DOHH2 (cell line): ENCODE data around the gene CCDC85C.

Experiments used
- H3F3A ChIP-seq: fragments of 200-600 bp; sonication (generic), shearing (Covaris generic); 2 replicates; pipeline ENCODE4 v1.6.0; 2016; ENCODE audit warnings: antibody characterized with exemption, mild to moderate bottlenecking; ENCODE audit not compliant: control insufficient read depth, insufficient read depth
- H3K27ac ChIP-seq: fragments of 200-600 bp; sonication (generic); 2 replicates; pipeline ENCODE4 v1.5.1; 2014; ENCODE audit warnings: low read depth, mild to moderate bottlenecking, low read length, moderate library complexity
- H3K27me3 ChIP-seq: fragments of 200-600 bp; sonication (generic); 2 replicates; pipeline ENCODE4 v1.6.1; 2014; ENCODE audit warnings: mild to moderate bottlenecking, low read length, mixed read lengths; ENCODE audit not compliant: control insufficient read depth
- H3K36me3 ChIP-seq: fragments of 200-600 bp; sonication (generic); 2 replicates; pipeline ENCODE4 v1.6.1; 2014; ENCODE audit warnings: mild to moderate bottlenecking, low read length, moderate library complexity, mixed read lengths; ENCODE audit not compliant: control insufficient read depth
- H3K4me1 ChIP-seq: fragments of 200-600 bp; sonication (generic); 2 replicates; pipeline ENCODE4 v1.6.1; 2014; ENCODE audit warnings: mild to moderate bottlenecking, low read length, mixed read lengths; ENCODE audit not compliant: control insufficient read depth
- H3K4me2 ChIP-seq: fragments of 200-600 bp; sonication (generic); 2 replicates; pipeline ENCODE4 v1.6.0; 2014; ENCODE audit warnings: mild to moderate bottlenecking, low read length, moderate library complexity
- H3K4me3 ChIP-seq: fragments of 200-600 bp; sonication (generic); 2 replicates; pipeline ENCODE4 v1.5.1; 2014; ENCODE audit warnings: mild to moderate bottlenecking, low read length, mixed read lengths
- H3K79me2 ChIP-seq: fragments of 200-600 bp; sonication (generic); 2 replicates; pipeline ENCODE4 v1.6.1; 2014; ENCODE audit warnings: mild to moderate bottlenecking, low read length, mixed read lengths; ENCODE audit not compliant: control insufficient read depth
- H3K9me2 ChIP-seq: fragments of 200-600 bp; sonication (generic); replicated peaks from 2 replicates; pipeline ENCODE4 v1.6.1; 2014; ENCODE audit warnings: mild to moderate bottlenecking, low read length, mixed read lengths; ENCODE audit not compliant: control insufficient read depth
- H3K9me3 ChIP-seq: fragments of 200-600 bp; sonication (generic); 2 replicates; pipeline ENCODE4 v1.6.1; 2014; ENCODE audit warnings: antibody characterized with exemption, low read length, mixed read lengths; ENCODE audit not compliant: control insufficient read depth, insufficient read depth
- H4K20me1 ChIP-seq: fragments of 200-600 bp; sonication (generic); 2 replicates; pipeline ENCODE4 v1.6.0; 2014; ENCODE audit warnings: low read depth, mild to moderate bottlenecking, antibody characterized with exemption, low read length, moderate library complexity; ENCODE audit not compliant: control insufficient read depth, insufficient read depth
- CTCF ChIP-seq: fragments of 200-600 bp; sonication (generic); IDR thresholded peaks from one replicate; pipeline ENCODE4 v1.5.1; 2014; ENCODE audit warnings: antibody characterized with exemption, mild to moderate bottlenecking, low read depth, low read length; ENCODE audit not compliant: poor library complexity, severe bottlenecking
- EZH2phosphoT487 ChIP-seq: fragments of 200-600 bp; sonication (generic); IDR thresholded peaks from 2 replicates; pipeline ENCODE4 v1.6.1; 2017; ENCODE audit warnings: borderline replicate concordance, mild to moderate bottlenecking, antibody characterized with exemption, low read length, moderate library complexity, mixed read lengths

CCDC85C gene

DNA sequence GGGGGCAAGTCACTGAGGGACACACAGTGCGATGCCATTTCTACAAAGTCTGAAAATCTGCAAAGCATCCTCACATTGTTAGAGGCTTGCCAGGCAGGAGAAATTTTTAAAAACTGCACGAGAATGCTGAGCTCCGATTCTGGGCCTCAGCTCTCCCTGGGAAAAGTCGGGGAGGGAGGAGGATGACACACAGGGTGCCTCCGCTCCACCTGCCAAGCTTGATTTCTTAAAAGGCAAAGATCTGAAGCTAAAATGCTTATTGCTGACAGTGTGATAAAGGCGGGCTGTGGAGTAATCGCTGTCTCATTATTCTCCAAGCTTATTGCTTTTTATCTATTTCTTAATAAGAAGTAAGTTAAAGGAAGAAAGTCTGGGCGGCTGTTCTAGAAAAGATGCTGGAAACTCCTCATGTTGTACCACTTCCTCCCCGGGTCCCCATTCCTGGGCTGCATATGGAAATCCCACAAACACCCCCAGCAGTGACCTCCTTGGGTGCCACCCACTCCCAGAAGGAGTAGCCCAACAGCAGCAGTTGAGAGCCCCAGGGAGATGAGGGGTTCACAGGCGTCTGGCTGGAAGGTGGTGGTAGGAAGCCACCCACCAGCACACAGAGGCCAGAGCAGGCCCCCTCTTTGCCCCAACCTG, 55.0 kb downstream of the CCDC85C start:
- Histone ChIP-seq H3K36me3 (no peaks in the 10 kb centered on the region), H3K9me2 (no peaks in the 10 kb centered on the region), H3K9me3 (no peaks in the 10 kb centered on the region), H3K27ac (no peak overlapping the region), H3F3A (no peaks in the 10 kb centered on the region), H3K4me2 (no peak overlapping the region), H3K27me3 (peaks cover 8% of the 10 kb centered on the region), H4K20me1 (0 out of 2 replicates have a peak, but pooled peaks cover 3% of the 10 kb centered on the region), H3K4me1 (no peaks in the 10 kb centered on the region), H3K79me2 (no peaks in the 10 kb centered on the region), H3K4me3 (no peak overlapping the region)
- TF ChIP-seq EZH2phosphoT487 (no peak), CTCF (no peak)

GRCh38 chr14:99548255-99548654, 55.8 kb downstream of the CCDC85C start:
- TF ChIP-seq CTCF (no peak), EZH2phosphoT487 (no peak)
- H3K9me2 ChIP-seq, result no peaks in the 10 kb centered on the region
- no peak overlapping the region for H3K4me2 ChIP-seq
- no peaks in the 10 kb centered on the region for H3K79me2 ChIP-seq
- peaks cover 8% of the 10 kb centered on the region for H3K27me3 ChIP-seq
- no peak overlapping the region for H3K27ac ChIP-seq
- 0 out of 2 replicates have a peak, but pooled peaks cover 3% of the 10 kb centered on the region for H4K20me1 ChIP-seq
- H3K36me3 ChIP-seq, result no peaks in the 10 kb centered on the region
- H3K9me3 ChIP-seq, result no peaks in the 10 kb centered on the region
- H3K4me3 ChIP-seq, result no peak overlapping the region
- H3F3A ChIP-seq, result no peaks in the 10 kb centered on the region
- no peaks in the 10 kb centered on the region for H3K4me1 ChIP-seq

DNA sequence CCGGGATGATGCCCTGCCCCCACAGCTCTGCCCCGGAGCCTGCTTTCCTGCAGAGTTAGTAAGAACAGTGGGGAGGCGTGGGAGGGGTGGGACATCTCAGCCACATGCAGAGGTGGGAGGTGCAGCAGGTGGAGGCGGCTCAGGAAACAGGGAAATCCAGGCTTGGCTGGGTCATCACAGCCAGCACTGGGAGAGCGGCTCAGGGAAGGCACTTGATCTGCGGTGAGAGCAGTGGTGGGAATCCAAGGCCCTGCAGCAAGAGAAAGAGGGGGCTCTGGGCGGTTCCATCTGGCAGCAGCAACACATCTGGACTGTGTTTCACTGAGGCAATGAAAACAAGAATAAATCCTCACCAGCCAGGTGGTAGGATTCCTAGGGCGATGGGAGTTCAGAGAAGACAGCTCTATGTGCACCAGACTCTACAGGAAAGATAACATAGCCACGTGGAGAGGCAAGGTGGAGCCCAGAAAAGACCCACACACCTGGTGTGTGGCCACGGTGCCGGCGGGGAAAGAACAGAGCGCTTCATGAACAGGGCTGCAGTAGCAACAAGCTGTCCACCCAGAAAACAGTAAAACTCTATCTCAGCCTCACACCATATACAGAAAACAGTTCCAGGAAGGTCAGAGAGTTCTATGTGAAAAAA, 57.6 kb downstream of the CCDC85C start:
- H3K27me3 ChIP-seq, result peaks cover 8% of the 10 kb centered on the region
- H3K4me2 ChIP-seq, result no peak overlapping the region
- no peak overlapping the region for H3K4me3 ChIP-seq
- no peaks in the 10 kb centered on the region for H3K9me2 ChIP-seq
- no peaks in the 10 kb centered on the region for H3K4me1 ChIP-seq
- no peaks in the 10 kb centered on the region for H3K9me3 ChIP-seq
- TF ChIP-seq EZH2phosphoT487, result no peak
- TF ChIP-seq CTCF, result no peak
- no peak overlapping the region for H3K27ac ChIP-seq
- no peaks in the 10 kb centered on the region for H3F3A ChIP-seq
- no peaks in the 10 kb centered on the region for H3K36me3 ChIP-seq
- 0 out of 2 replicates have a peak, but pooled peaks cover 3% of the 10 kb centered on the region for H4K20me1 ChIP-seq
- H3K79me2 ChIP-seq, result no peaks in the 10 kb centered on the region
